Esophagus muscularis mucosa (tissue), 4 donors: ENCODE results near the gene TRMT5.

ENCODE experiments used
- CTCF ChIP-seq, 3 experiments: fragments of 200-600 bp in 2 of 3; fragments of 450-650 bp in 1 of 3; sonication (generic) in 2 of 3; IDR thresholded peaks; one replicate each; pipeline ENCODE4 v1.5.1; 2017 to 2019; ENCODE audit warnings: antibody characterized with exemption in 3 of 3, mild to moderate bottlenecking in 2 of 3, moderate library complexity in 1 of 3
- EP300 ChIP-seq: sonication (generic); formaldehyde crosslinking; IDR thresholded peaks from one replicate; pipeline ENCODE4 v1.6.1; 2017; ENCODE audit warnings: antibody characterized with exemption
- POLR2A ChIP-seq: fragments of 450-650 bp; IDR thresholded peaks from one replicate; pipeline ENCODE4 v1.6.1; 2017; ENCODE audit warnings: antibody characterized with exemption, moderate library complexity, mild to moderate bottlenecking, low read depth
- POLR2AphosphoS5 ChIP-seq, 2 donors: sonication (generic); formaldehyde crosslinking; IDR thresholded peaks; one replicate each; pipeline ENCODE4 v1.6.1; 2017; ENCODE audit warnings: antibody characterized with exemption in 2 of 2

- TF ChIP-seq CTCF (IDR thresholded peaks at IDR 0.05): peak in 1 of 3 experiments; percentile 14
- no peak for TF ChIP-seq EP300
- peak; percentile 86 to 94 for TF ChIP-seq POLR2AphosphoS5 (IDR thresholded peaks at IDR 0.05)
- TF ChIP-seq POLR2A: peak; percentile 11
Measured at GRCh38 chr14:60980811-60981632, at the start of gene TRMT5, which contains the start of gene SLC38A6.
